IMR-90 (cell line): ENCODE results near the gene MYO1C. TPM values are rescaled to one million over a fixed set of nuclear protein-coding genes. Genes with fewer than 3 reads are reported as not detected.

Source experiments
- ATAC-seq: fragments of 200-7000 bp; cut with Tn5 transposase; 2 replicates; pipeline ENCODE4 v1.9.1; 2020; ENCODE audit warnings: low read depth, mild to moderate bottlenecking, moderate library complexity
- BruUV-seq: library from RNA; stranded (reverse); fragments of 400-500 nt; replicated peaks from 2 replicates; lab custom pipeline; 2021; lab: Mats Ljungman, UMichigan
- CTCF ChIA-PET: fragments of 300-600 bp; formaldehyde crosslinking; extraction: SDS; loops from one replicate; lab custom pipeline; 2021; ENCODE audit warnings: antibody characterized with exemption; lab: Yijun Ruan, JAX
- POLR2A ChIA-PET: fragments of 300-600 bp; sonication (Branson Sonifier 250); formaldehyde crosslinking; loops from one replicate; lab custom pipeline; 2022; ENCODE audit warnings: antibody characterized with exemption; ENCODE audit not compliant: unreplicated experiment; lab: Charles Lee
- DNase-seq: peaks from one replicate; pipeline ENCODE4 v3.0.0; 2013
- H2AFZ ChIP-seq: replicated peaks from 2 replicates; pipeline ENCODE3; 2013; ENCODE audit warnings: low read length, mild to moderate bottlenecking; ENCODE audit not compliant: poor library complexity
- H2AK5ac ChIP-seq: 2 replicates; pipeline ENCODE4 v1.6.1; 2013; ENCODE audit warnings: low read depth, low read length, inconsistent platforms
- H2AK9ac ChIP-seq: replicated peaks from 2 replicates; pipeline ENCODE3; 2013; ENCODE audit warnings: mild to moderate bottlenecking, low read depth, low read length, moderate library complexity; ENCODE audit not compliant: poor library complexity
- H2BK120ac ChIP-seq: 2 replicates; pipeline ENCODE4 v1.6.1; 2013; ENCODE audit warnings: low read depth, low read length, inconsistent platforms
- H2BK15ac ChIP-seq: 3 replicates; pipeline ENCODE4 v1.6.1; 2013; ENCODE audit warnings: low read depth, low read length, inconsistent platforms
- H2BK20ac ChIP-seq: 2 replicates; pipeline ENCODE4 v1.6.1; 2013; ENCODE audit warnings: low read depth, mild to moderate bottlenecking, inconsistent platforms, low read length, moderate library complexity
- H2BK5ac ChIP-seq: 2 replicates; pipeline ENCODE4 v1.6.1; 2013; ENCODE audit warnings: mild to moderate bottlenecking, low read depth, low read length, inconsistent platforms; ENCODE audit not compliant: poor library complexity, severe bottlenecking
- H3K14ac ChIP-seq: replicated peaks from 2 replicates; pipeline ENCODE4 v1.6.1; 2013; ENCODE audit warnings: low read depth, low read length, inconsistent platforms
- H3K18ac ChIP-seq: 2 replicates; pipeline ENCODE4 v1.6.1; 2013; ENCODE audit warnings: low read depth, low read length, control low read depth
- H3K23ac ChIP-seq: 2 replicates; pipeline ENCODE4 v1.6.1; 2013; ENCODE audit warnings: low read depth, low read length, inconsistent platforms
- H3K27ac ChIP-seq: 2 replicates; pipeline ENCODE4 v1.5.1; 2013; ENCODE audit warnings: mild to moderate bottlenecking, control low read depth, low read length; ENCODE audit not compliant: insufficient read depth
- H3K27me3 ChIP-seq: 2 replicates; pipeline ENCODE4 v1.6.1; 2013; ENCODE audit warnings: low read length; ENCODE audit not compliant: control insufficient read depth, insufficient read depth
- H3K36me3 ChIP-seq: 2 replicates; pipeline ENCODE4 v1.6.1; 2013; ENCODE audit warnings: low read length, mixed read lengths; ENCODE audit not compliant: control insufficient read depth, insufficient read depth
- H3K4ac ChIP-seq: 2 replicates; pipeline ENCODE4 v1.6.1; 2013; ENCODE audit warnings: low read depth, low read length, inconsistent platforms
- H3K4me1 ChIP-seq: 2 replicates; pipeline ENCODE4 v1.6.1; 2013; ENCODE audit warnings: low read length, mixed read lengths; ENCODE audit not compliant: control insufficient read depth, insufficient read depth
- H3K4me2 ChIP-seq: 2 replicates; pipeline ENCODE4 v1.6.1; 2013; ENCODE audit warnings: low read depth, mild to moderate bottlenecking, control low read depth, low read length, moderate library complexity
- H3K4me3 ChIP-seq: 2 replicates; pipeline ENCODE4 v1.5.1; 2013; ENCODE audit warnings: low read depth, mild to moderate bottlenecking, control low read depth, low read length, moderate library complexity; ENCODE audit not compliant: insufficient read depth
- H3K56ac ChIP-seq: 2 replicates; pipeline ENCODE4 v1.6.1; 2013; ENCODE audit warnings: low read length, inconsistent platforms; ENCODE audit not compliant: insufficient read depth; ENCODE audit errors: extremely low read depth
- H3K79me1 ChIP-seq, 2 experiments: 2 replicates each; pipeline ENCODE4 v1.6.1; 2013; ENCODE audit warnings: low read length in 2 of 2, inconsistent platforms in 1 of 2, low read depth in 1 of 2
- H3K9ac ChIP-seq: 2 replicates; pipeline ENCODE4 v1.6.1; 2013; ENCODE audit warnings: low read depth, low read length, control low read depth
- H3K9me1 ChIP-seq: 2 replicates; pipeline ENCODE4 v1.6.1; 2013; ENCODE audit warnings: low read length, inconsistent platforms; ENCODE audit not compliant: insufficient read depth
- H3K9me3 ChIP-seq: 2 replicates; pipeline ENCODE4 v1.6.1; 2013; ENCODE audit warnings: low read length; ENCODE audit not compliant: control insufficient read depth, insufficient read depth
- H4K20me1 ChIP-seq: 2 replicates; pipeline ENCODE4 v1.6.1; 2013; ENCODE audit warnings: low read length, inconsistent platforms; ENCODE audit not compliant: insufficient read depth
- H4K5ac ChIP-seq: 2 replicates; pipeline ENCODE4 v1.6.1; 2013; ENCODE audit warnings: mild to moderate bottlenecking, low read depth, low read length, control low read depth
- H4K8ac ChIP-seq, 2 experiments: 2 replicates each; pipeline ENCODE4 v1.6.1; 2013; ENCODE audit warnings: low read depth in 2 of 2, low read length in 2 of 2, control low read depth in 1 of 2, inconsistent platforms in 1 of 2
- H4K91ac ChIP-seq: 2 replicates; pipeline ENCODE4 v1.6.1; 2013; ENCODE audit warnings: low read depth, low read length, inconsistent platforms; ENCODE audit not compliant: insufficient read depth
- MAFK ChIP-seq: IDR thresholded peaks from 2 replicates; pipeline ENCODE4 v1.6.1; 2012; ENCODE audit warnings: low read depth, low read length, improper control_type of control experiment
- MAZ ChIP-seq: IDR thresholded peaks from 2 replicates; pipeline ENCODE4 v1.6.1; 2012; ENCODE audit warnings: low read depth, mild to moderate bottlenecking, low read length, improper control_type of control experiment, moderate library complexity, borderline replicate concordance
- MXI1 ChIP-seq: IDR thresholded peaks from 2 replicates; pipeline ENCODE4 v1.6.1; 2012; ENCODE audit warnings: low read depth, mild to moderate bottlenecking, low read length, moderate library complexity, borderline replicate concordance
- WGBS, 2 experiments: methylation state at CpG; one replicate each; pipeline versions ENCODE4 v1.1.5 to v1.1.7; 2013; ENCODE audit warnings: missing lambda C conversion rate in 2 of 2; ENCODE audit not compliant: insufficient read length in 1 of 2; ENCODE audit errors: extremely low coverage in 2 of 2; 5-methylcytosine and 5-hydroxymethylcytosine counted together
- dilution Hi-C: fragments of 300-500 bp; cut with HindIII; formaldehyde crosslinking; loops from one replicate; pipeline ENCODE4 v1.14.3; 2018; ENCODE audit warnings: low sequenced_read_pairs; ENCODE audit not compliant: unreplicated experiment
- in situ Hi-C: fragments of 300-500 bp; cut with MboI; formaldehyde crosslinking; loops from 3 replicates; pipeline ENCODE4 v1.14.3; 2019; ENCODE audit warnings: low sequenced_read_pairs, inconsistent platforms, mixed read lengths
- intact Hi-C: fragments of 100-400 bp; cut with micrococcal nuclease; formaldehyde crosslinking; loops from 2 replicates; pipeline ENCODE4 v1.10.0; 2022
- polyA plus RNA-seq, 3 experiments: library from polyadenylated mRNA; depleted of rRNA; stranded (reverse); fragments of >200 nt; gene quantifications; 2 replicates each; pipeline ENCODE4 v1.2.3, GENCODE V29; 2012; ENCODE audit warnings: low replicate concordance in 1 of 3
- total RNA-seq: library from RNA; depleted of rRNA; stranded (reverse); fragments of >200 nt; gene quantifications from 2 replicates; pipeline ENCODE4 v1.2.3, GENCODE V29; 2012

MYO1C gene
- total and polyA plus RNA-seq, 2 of the 4 experiments (the other 2 are of a cell fraction) = 162 to 196 TPM

DNA sequence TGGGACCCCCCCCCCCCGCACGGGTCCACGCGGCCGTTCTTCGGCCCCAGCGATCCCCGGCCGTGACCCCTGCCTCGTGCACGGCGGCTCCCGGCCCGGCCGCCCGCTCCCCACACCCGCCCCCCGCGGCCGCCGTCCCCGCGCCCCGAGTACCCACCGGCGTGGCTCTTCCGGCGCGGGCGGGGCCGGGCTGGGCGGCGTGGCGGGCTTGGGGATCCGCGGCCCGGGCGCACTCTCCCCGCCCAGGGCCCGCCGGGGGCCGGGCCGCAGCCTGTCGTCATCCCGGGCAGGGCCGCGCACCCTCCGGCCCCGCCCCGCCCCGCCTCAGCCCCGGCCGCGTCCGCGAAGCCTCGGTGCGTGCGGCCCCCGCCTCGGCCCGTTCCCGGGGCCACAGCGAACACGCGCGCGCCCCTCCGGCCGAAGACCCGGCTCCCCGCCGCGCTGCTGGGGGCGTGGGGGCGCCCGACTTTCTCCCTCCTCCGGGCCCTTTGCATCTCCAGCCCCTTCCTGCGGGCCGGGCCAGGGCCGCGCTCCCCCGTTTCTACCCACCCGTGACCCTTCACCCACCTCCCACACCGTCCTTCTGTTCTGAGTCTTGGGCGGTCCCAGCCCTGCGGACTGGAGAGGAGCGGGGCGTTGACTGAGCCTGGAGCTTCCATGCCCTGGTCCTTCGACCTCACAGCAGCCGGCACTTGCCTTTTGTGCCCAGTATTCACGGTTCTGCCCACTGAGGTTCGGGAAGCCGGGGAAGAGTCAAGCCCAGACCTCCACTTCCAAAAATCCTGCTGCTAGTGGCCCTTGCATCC, 840 bp downstream of the MYO1C start:
- WGBS, 2 experiments = 7% methylated on average over 36 of the region's 94 CpGs; no CpG with 5 or more reads in 1 of the 2 experiments
- ChIA-PET POLR2A (no interaction called here), CTCF (no interaction called here)
- peak overlapping the region; percentile 92 for H3K27ac ChIP-seq
- BruUV-seq = no TSS peak
- H3K4me2 ChIP-seq = peak overlapping the region; percentile 98
- peak overlapping the region; percentile 94 for H4K91ac ChIP-seq
- H2AFZ ChIP-seq = peak overlapping the region; percentile 95
- no peaks in the 10 kb centered on the region for H3K27me3 ChIP-seq
- in situ Hi-C loops (no loop called here), dilution Hi-C loops (no loop called here), intact Hi-C loops (loop anchor here (1.0 kb wide), 1 partner anchor 24 kb away; no protein-coding TSS in a partner anchor)
- peak overlapping the region; percentile 90 for H3K4ac ChIP-seq
- peak overlapping the region; percentile 80 for H3K18ac ChIP-seq
- peak overlapping the region; percentile 71; the same call in 1 of the 2 replicates for H2BK120ac ChIP-seq
- H4K20me1 ChIP-seq = no peaks in the 10 kb centered on the region; the same call in 1 of the 2 replicates
- peak overlapping the region; percentile 98 for H4K5ac ChIP-seq
- peak overlapping the region; percentile 84 for H2BK5ac ChIP-seq
- H2AK5ac ChIP-seq = peak overlapping the region; percentile 93
- TF ChIP-seq MAFK (no peak), MXI1 (peak; percentile 33; the same call in 1 of the 2 replicates), MAZ (peak; percentile 83; the same call in 1 of the 2 replicates)
- H3K9me1 ChIP-seq = 0 out of 2 replicates have a peak, but pooled peaks cover 9% of the 10 kb centered on the region
- H3K9ac ChIP-seq = peak overlapping the region; percentile 90
- H2AK9ac ChIP-seq = peak overlapping the region; percentile 99
- peaks cover 10% of the 10 kb centered on the region for H3K36me3 ChIP-seq
- H2BK20ac ChIP-seq = no peak overlapping the region
- H3K14ac ChIP-seq = peak overlapping the region; percentile 77
- H3K79me1 ChIP-seq = peaks cover 15 to 50% of the 10 kb centered on the region in 2 experiments
- peak overlapping the region; percentile 89 for H3K23ac ChIP-seq
- ATAC-seq (peak; percentile 76), DNase-seq (no peak)
- peak overlapping the region; percentile 93 to 95 for H4K8ac ChIP-seq
- peak overlapping the region; percentile 92; the same call in 1 of the 2 replicates for H3K56ac ChIP-seq
- H3K4me3 ChIP-seq = peak overlapping the region; percentile 99
- peak overlapping the region; percentile 60; the same call in 1 of the 3 replicates for H2BK15ac ChIP-seq
- H3K9me3 ChIP-seq = no peaks in the 10 kb centered on the region
- peaks cover 23% of the 10 kb centered on the region for H3K4me1 ChIP-seq
